Fibroblast of skin of right biceps (primary cell): ENCODE data around the gene CYP46A1.

Experiments used
- DNase-seq: peaks from one replicate; pipeline ENCODE4 v3.0.0-alpha.2; 2013

The CYP46A1 gene

DNA sequence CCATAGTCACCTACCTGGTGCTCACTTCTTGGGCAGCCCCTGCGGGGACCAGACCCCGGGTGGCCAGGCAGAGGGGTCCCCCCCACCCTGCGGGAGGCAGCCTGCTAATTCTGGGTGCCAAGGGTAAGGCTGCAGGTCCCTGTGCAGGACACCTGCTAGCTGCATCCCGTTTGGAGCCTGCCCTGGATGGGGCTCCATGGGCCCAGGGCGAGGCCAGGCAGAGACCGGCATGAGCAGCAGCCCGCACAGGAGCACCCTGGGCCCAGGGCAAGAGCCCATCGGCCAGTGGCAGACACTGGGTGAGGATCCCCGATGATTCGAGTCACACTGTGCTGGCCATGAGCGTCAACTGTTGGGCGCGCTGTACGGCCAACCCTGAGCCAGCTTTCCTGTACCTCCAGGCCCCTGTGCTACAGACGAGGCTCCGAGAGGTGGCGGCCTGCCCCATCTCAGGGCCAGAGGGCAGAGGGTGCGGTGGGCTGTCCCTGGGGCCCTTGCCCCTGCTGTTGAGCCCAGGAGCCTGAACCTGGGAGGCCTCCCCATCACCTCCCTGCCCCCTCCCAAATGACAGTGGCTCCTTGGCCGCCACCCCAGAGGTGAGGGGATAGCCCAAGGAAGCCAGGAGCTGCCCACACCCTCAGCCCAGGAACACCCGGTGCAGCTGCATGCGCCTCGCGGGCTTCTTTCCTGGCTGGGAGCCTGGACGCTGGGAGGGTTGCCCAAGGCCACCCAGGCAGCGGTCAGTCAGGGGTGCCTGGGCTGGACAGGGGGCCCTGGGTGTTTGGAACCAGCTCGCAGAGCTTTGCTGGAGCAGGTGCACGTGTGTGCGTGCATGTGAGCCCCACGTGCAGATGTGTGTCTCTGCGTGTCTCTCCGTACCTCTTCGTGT lies 47.7 kb downstream of the CYP46A1 start:
- no peak for DNase-seq

DNA sequence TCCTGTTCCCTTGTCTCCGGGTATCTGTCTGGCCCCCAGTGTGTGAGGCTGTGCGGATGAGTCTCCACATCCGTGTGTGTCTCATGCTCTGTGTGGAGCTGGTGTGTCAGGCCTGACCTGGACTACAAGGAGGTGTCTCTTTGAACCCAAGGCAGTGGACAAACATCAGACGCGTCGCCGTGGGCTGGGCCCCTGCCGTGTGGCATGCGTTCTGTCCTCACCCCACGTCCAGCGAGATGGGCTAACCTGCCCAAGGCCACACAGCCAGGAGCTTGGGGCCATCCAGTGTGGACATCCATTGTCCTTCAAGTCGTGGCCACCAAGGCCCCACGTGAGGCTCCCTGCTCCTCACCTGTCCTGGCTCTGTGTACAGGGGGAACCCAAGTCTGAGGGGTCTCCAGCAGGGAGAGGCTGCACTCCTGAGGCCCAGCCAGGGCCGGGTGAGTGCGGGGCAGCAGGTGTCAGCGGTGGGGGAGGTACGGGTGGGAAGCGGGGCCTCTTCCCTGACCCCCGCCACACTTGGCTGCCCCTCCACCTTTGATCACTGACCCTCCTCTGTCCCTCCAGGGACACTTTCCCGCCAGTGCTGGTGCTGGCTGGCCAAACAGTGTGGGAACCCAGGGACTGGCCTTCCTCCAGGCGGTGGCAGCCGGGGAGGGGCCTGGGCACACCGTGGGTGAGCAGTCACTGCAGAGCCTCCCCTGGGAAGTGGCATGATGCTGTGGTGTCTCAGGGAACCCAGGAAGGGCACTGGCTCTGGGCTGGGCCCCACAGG lies 48.5 kb downstream of the CYP46A1 start:
- no peak for DNase-seq

DNA sequence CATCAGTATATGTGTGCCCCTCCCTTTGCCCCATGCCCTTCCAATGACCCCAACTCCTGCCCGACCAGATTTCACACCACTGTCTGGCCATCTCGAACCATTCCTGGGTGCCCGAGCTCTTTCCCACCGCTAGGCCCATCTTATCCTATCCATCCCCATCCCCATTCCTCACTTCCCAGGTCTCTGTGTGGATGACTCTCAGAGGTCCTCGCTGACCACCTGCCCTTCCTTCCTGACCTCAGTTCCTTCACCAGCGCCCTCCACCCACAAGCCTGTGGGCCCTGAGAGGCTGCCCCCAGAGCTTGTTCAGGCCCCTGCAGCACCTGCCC lies 49.1 kb downstream of the CYP46A1 start:
- DNase-seq = no peak

DNA sequence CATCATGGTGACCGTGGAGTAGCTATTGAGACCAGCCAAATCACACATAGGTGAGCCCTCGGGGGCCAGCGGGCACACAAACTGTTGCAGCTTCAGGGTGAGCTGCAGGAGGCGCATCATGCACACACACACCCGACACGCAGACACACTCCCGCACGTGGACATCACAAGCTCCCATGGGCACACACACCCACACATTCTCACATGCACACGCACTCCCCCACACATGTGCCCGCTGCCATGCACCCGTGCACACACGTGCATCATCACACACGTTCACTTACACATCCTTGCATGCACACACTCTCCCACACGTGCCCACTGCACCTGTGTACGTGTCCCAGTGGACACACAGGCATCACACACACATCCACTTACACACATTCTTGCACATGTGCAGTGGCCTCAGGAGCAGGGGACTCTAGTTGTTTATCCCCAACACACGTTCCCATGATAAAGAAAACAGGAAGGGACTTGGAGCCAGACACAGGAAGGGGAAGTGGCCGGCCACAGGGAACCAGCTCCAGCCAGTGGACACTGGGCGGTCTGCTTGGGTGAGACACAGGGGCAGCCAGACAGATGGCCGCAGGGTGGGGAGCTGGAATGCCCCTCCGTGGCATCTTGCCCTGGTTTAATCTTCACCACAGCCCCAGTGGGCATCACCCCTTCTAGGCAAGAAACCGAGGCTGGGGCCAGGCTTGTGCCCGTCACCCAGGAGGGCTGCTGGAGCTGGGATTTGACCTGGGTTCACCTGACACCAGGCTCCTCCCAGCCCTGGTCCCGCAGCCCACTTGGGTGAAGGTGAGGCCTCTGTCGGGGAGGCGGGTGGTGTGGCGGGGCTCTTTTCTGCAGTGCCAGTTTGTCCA lies 49.7 kb downstream of the CYP46A1 start:
- no peak for DNase-seq

DNA sequence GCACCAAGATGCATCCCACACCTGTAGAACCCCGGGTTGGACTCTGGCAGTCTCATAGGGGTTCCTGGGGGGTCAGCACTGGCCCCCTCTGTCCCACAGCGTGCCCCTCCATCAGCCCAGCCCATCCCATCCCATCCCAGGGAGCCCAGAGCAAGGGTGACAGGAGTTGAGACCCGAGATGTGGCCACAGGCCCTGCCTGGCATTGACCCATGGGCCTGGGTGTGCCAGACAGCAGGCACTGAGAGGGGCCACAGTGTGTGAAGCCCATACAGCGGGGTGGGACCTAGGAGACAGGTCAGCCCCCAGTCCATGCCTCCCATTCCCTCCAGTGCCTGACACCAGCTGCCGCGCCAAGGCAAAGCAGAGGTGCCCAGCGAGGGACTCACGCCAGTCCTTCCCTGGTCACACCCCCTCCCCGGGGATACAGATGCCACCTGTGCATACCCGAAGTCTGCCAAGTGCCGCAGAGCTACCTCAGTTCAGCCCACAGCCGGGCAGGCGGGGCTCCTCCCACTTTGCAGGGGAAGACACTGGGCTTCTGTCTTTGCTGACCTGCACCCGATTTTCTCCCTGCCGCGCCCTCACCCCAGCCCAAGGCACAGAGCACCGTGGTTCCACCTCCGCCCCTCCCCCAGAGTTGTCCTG lies 50.4 kb downstream of the CYP46A1 start:
- no peak for DNase-seq

DNA sequence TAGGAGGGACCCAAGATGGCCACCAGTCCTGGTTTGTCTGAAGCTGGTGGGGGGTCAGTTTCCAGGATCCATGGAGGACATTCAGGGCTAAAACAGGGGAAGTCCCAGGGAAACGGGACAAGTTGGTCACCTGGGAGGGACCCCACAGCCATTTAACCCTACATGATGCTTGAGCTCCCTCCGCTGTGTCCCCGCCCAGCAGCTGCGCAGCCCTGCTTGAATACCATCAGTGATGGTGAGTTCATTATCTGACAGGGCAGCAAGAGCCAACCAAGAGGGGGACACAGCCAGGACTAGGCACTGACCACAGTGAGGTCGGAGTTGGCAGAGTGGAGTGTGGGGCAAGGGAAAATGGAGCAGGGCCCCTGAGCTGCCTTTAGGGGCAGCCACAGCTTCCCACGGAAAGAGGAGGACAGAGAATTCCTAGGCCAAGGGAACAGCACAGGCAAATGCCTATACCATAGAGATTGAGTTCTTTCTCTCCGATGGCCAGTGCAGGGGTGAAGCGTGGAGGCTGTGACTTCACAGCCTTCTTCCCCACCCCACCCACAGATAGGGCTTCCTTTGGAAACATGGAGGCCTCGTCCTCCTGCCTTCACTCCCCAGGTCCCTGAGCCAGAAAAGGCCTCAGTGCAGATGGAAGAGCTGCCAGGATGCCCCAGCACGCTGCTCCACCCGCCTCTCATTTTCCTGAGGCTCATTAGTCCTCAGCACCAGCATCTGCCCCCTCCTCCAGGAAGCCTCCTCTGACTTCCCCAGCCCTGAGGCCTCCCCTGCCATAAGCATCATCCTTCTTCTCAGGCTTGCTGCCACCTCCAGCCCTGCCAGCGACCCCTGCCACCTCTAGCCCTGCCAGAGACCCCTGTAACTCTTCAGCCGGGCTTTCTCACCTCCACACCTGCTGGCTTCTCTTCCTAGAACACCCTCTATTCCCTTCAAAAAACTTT lies 51.4 kb downstream of the CYP46A1 start:
- DNase-seq = no peak

DNA sequence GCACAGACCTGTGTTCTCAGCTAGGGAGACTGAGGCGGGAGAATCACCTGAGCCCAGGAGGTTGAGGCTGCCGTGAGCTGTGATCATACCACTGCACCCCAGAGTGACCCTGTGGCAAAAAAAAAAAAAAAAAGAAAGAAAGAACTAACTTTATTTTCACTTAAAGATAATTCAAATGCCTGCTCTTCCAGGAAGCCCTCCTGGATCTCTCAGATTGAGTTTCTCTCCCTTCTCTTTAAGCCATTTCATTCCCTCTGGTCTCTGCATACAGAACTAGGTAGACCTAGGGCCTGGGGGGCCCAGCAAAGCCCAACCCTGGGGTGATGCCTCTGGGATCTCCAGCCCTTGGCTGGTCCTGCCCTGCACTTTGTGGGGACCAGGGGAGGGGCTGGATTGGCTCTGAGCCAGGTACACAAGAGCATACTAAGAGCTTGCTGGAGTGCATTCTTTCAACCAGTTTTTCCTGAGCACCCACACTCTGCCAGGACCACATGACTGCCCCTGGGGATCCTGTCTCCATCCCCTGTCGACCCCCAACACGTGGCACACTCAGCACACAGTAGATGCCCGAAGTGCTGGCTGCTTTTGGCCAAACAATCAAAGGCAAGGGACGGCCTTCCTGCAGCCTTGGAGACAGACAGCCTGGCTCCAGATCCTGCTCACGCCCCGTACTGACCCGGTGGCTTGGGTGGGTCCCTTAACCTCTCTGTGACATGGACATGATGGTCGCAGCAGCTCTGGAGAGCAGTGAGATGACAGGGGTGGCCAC lies 52.7 kb downstream of the CYP46A1 start:
- DNase-seq = no peak

DNA sequence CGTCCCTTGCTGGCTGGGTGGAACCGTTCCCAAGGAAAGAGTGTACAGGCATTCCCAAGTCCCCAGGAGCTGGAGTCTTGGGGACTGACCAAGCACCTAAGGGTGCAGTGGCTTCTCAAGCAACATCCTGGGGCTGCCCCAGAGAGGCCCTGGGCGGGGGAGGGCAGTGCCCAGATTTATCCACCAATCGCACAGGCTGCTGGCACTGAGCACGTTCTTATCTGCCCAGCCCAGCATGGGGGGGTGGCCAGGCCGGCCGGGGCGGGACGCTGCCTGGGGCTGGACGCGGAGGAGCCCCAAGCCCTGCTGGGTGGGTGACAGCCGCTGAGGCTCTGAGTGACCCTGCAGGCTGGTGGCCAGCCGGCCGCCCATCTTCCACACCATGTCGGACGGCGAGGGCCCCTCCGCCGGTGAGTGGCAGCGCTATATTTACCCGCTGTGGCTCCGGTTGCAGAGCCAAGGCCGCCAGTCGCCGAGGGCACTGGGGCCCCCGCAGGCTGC lies 53.4 kb downstream of the CYP46A1 start:
- DNase-seq = no peak

DNA sequence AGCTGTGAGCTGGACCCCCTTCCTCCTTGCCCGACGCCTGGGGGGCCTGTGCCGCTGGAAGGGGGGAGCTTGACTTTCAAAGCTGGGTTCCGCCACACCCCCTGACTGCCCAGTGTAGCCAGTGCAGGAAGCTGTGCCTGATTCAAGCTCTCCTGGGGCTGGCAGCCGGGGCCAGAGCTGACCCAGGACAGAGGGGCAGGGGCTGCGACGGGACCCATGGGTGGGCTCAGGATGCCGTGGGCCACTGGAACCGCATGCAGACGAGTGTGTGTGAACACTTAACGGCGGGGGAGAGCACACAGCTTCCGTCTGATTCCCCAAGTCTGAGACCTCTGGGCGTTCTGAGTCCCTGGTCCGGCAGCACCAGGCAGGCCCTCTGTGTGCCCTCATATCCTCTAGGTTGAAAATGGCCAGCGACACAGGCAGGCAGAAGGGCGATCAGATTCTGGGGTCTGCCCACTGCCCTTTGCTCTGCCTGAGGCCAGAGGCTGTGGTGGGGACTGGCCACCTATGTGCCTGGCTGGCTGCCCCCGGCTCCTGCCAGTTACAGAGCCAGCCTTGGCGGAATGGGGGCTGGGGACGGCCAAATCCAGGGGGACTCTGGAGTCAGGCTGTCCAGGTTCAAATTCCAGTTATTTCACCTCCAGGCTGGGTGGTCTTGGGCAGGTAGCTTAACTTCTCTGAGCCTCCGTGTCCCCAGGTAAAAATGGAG lies 54.0 kb downstream of the CYP46A1 start:
- DNase-seq = no peak

DNA sequence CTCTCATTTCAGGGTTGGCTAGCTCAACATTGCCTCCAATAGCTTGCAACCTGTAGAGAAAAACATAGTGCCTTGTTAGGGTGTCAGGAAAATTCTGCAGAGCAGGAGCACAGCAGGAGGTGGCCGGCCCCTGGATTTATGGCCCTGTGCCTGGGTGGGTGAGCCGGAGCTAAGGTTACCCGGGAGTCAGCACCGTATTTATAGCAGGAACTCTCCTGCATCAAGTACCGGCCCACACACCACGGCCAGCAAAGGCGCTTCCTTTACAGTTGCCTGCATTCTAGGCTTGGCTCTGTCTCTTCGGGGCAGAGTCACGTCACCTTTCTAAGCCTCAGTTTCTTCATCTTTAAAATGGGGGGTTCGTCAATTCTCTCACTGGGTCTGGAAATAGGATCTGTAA lies 56.3 kb downstream of the CYP46A1 start:
- DNase-seq = no peak

DNA sequence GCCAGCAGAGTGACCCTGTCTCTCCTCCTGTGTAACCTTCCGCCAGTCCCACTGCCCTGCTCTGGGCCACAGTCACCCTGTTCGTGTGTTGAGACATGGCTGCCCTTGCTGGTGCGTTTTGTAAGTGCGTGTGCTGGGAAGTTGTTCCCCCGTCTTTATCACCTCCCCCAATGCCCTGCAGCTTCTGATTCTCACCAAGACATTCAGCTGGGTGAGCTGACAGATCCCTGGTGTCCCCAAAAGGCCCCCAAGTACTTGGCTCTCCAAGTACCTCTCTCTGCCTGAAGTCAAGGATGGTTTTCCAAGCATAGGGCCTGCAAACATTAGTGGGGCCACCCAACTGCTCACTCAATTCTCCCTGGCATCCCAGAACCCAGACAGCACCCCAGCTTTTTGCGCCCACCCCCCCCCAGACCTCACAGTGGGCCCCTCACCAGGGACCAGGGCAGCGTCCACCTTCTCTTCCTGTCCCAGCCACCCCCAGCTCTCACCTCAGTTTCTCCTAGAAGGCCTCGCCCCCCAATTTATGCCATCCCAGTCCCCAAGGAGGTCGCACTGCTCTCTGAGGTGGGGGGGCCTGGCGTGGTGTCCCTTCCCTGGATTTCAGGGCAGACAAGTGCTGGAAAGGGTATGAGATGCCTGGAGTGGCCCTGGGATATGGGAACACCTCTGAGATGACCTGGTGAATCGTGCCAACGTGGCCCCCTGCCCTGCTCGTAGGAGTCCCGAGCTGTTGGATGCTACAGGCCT lies 57.3 kb downstream of the CYP46A1 start:
- DNase-seq = no peak

DNA sequence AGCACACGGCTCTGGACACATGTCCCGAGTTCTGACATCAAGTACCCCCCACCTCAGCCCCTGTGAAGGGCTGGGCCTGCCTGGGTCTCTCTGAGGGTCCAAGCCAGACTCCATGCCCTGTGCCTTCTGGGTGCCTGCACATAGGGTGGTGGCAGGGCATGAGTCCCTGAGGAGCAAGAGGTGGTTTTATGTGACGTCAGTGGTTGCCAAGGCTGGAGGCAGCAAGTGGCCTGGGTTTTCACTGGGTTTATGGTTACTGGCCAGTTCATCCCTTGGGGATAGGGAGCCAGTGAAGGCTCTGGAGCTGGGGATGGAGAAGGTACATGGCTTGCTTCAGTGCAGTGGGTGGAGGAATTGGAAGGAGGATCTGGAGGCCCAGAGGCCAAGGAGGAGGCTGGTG lies 58.0 kb downstream of the CYP46A1 start:
- no peak for DNase-seq

DNA sequence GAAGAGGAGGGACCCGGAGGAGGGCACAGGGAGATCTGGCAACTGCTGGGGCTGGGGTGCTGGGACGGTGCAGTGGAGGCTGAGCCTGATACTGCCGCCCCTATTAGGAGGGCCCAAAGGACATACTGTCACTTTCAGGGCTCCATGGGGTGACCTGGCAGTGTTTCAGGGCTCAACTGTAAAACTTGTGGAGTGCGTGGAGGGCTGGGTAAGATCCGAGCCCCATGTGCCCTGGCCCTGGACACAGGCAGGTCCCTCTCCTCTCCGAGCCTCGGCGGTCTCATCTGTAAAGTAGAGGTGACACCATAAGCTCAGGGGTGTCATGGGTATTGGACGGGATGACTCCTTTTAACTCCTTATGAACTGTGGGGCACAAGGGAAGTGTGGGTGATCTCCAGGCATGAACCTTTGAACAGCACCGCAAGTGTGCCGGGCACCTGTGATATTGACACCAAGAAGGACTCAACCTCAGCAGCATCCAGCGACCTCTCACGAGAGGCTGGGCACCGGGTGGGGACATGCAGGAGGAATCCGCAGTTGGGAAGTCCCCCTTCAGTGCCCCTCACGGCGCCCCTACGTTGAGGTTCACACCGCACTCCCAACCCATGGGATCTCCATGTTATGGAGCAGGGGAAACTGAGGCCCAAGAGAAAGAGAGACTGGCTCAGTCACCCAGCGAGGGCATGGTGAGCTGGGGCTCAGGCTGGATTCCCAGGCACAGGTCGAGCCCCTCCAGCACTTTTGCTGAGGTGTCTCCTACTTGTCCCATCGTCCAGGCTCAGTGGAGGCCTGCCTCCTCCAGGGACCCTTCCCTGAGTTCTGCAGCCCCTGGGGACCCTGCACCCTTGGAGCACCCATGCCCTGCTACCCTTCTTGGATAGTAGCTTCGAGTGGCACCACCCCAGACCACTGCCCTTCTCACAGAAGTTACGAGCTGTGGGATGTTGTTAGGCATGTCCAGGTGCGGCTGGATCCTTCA lies 58.7 kb downstream of the CYP46A1 start:
- no peak for DNase-seq

DNA sequence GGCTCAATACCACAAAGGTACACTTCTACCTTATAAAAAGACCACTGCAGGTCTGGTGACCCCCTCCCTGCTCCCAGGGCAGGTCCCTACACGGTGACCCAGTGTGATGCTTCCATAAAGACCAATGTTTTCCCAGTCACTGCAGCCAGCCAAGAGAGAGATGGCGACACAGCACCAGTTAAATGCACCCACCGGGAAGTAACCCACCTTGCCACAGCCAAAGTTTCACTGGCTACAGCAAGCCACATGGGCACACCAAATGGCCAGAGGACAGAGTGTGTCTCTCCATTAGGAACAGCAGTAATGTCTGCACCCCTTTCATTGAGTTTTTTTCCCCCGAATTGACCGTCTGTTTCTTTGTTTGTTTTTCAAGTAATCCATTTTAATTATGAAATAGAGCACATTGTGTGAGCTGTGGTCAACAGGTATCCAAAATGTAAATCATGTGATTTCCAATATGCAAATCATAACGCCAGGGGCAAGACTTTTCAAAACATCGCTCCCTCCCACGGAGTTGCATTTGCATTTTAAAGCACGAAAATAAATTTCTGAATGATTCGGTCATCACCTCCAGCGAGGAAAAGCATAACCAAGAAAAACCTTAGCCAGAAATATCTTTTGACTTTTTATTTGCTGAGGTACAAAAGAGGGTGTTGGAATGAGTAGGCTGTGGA lies 60.2 kb downstream of the CYP46A1 start:
- peak; percentile 81 for DNase-seq

DNA sequence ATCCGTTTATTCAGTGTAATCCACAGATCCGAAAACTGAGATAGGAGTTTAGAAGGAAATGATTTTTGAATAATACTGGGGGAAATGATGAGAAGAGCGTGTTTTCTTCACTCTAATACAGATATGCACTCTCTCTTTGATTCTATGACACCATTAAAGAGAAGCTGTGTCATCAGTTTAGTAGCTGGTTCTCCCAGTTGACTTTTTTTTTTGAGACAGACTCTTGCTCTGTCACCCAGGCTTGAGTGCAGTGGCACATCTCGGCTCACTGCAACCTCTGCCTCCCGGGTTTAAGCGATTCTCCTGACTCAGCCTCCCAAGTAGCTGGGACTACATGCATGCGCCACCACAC lies 60.8 kb downstream of the CYP46A1 start:
- no peak for DNase-seq

DNA sequence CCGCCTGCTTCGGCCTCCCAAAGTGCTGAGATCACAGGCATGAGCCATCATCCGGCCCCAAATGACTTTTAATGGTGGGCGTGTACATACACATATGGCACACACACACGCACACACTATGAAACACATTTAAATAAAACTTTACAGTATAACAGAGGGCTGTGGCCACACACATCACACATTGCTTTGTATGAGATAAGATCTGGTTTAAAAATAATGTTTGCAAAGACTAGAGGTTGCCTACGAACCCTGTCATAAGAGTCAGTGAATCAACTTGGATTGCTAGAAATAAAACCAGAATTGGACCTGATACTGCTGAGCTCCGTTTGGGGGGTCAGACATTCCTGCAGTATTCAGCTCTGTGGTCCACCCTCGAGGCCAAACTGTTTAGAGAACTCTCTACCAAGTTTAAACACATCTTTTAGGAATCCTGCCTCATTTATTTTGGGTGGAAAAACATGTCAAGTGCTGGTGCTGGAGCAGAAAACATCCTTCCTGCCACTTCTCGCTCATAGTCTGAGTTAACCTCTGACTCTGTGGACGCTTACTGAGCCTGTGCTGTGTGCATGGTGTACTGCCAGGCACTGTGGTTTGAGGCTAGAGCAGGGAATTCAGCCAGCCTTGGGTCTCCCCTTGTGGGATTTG lies 61.3 kb downstream of the CYP46A1 start:
- DNase-seq = peak; percentile 88

DNA sequence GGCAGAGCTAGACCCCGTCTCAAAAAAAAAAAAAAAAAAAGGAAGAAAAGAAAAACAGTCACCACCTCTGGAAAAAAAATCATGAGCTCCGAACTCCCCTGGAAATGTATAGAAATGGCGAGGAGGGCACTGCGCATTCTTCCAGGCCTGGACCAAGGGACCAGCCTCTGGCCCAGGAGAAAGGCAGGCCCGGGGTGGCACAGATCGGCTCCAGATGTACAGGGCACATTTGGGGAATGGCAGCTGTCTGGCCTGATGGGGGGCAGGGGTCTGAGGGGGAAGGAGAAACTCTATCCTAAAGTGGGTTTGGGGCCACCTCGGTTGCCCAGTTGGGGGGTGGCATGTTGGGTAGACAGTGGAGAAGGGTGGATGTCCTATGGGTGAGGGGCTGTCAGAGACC lies 63.1 kb downstream of the CYP46A1 start:
- no peak for DNase-seq
